SW 1271 (cell line): ENCODE results near the gene PPFIA3.
"Not testable (repeated sequence)": the region's sequence is repeated elsewhere in the genome, so short reads cannot be mapped to it uniquely, and the experiment has no call there.

Experiments
- DNase-seq, 2 experiments: peaks; one replicate each; lab custom pipeline; 2025; lab: John Stamatoyannopoulos, UW

The PPFIA3 gene

GRCh38 chr19:49150106-49150943 is 31.0 kb downstream of the PPFIA3 start:
- DNase-seq: peak in 1 of 2 experiments; percentile 79

DNA sequence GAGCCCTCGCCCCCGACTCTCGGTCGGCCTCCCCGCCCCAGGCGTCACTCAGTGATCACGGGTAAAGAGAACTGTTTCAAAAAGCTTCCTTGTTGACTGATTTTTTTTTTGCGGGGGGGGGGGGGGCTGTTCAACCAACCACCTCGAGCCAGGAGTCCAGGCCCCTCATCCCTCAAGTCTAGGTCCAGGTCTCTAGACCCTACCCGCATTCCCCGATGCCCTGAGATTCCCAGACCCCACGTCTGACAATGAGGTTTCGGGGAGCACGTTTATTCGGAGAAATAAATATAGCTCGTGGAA is 31.6 kb downstream of the PPFIA3 start:
- DNase-seq: no peak

GRCh38 chr19:49151267-49152118 is 32.1 kb downstream of the PPFIA3 start:
- no peak for DNase-seq

GRCh38 chr19:49152119-49152550 is 32.8 kb downstream of the PPFIA3 start:
- DNase-seq: no peak

DNA sequence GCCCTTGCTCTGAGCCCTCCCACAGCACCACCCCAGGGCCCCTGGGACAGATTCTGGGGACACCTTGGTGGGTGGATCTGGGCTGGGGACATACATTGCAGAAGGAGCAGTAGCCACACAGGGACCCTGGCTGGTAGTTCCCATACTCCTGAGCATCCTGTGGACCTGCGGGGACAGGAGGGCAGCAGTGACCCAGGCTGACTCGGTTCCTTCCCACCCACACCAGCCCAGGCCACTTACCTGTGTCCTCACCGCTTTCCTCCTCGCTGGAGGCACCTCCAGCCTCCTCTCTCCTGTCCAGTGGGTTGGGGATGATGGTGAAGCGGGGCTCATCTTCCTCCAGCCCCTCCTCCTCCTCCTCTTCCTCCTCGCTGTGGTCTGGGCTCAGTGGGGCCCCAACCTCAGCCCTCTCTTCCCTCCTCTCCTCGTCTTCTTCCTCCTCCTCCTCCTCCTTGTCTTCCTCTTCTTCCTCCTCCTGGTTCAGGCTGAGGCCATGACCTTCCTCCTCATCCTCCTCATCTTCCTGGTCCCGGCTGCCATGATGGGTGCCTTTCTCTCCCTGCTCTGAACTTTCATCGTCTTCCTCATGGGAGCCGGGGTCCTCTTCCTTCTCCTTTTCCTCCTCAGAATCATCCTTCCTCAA is 33.9 kb downstream of the PPFIA3 start:
- no peak for DNase-seq

- no peak for DNase-seq
These were observed 34.9 kb downstream of the PPFIA3 start for GRCh38 chr19:49154279-49154678.

DNA sequence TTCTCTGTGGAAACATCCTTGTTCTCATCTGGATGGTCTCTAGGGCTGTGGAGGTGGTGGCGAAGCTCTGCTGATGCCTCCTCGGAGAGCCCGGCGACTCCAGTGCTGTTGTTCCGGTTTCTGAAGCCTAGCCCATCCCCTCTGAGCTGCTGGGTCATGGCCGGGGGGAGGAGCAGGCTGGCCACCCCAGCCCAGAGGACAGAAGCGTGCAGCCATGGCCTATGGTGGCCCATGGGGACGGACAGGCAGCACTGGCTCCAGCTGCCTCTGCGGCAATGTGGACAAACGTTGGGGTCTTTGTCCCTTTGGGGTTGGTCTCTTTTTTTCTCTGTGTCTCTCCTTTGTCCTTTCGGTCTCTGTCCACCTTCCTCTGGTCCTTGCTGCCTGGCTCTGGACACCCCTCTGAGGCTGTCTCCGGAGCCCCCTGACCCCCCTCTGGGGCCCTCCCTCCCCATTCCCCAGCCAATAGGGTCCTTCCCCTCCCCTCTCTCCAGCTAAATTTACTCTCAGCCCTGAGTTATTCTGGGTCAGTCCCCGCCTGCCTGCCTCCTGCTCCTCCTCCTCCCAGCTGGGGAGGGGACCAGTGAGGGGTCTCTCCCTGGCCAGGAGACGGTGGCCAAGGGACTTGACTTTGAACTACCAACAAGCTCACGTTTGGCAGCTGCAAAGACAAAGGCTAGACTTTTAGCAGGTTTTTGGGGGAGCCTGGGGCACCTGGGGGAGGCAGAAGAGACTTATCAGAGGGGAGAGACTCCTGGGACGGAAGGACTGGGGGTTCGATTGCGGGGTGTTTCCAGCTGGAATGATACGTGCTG is 35.9 kb downstream of the PPFIA3 start, which contains the start of gene HRC:
TSS of gene HRC (minus strand) at position 392 of the 815 bp plus-strand sequence. CDS start at position 233, 159 bp downstream.
- no peak for DNase-seq

GRCh38 chr19:49155820-49156346 is 36.5 kb downstream of the PPFIA3 start:
- no peak for DNase-seq

- DNase-seq: peak; percentile 28 to 65
These were observed 38.3 kb downstream of the PPFIA3 start, which contains the start of gene TRPM4 for GRCh38 chr19:49157445-49158224. TRPM4 (plus strand) TSS chr19:49157792; CDS start chr19:49157867, 75 bp downstream.

DNA sequence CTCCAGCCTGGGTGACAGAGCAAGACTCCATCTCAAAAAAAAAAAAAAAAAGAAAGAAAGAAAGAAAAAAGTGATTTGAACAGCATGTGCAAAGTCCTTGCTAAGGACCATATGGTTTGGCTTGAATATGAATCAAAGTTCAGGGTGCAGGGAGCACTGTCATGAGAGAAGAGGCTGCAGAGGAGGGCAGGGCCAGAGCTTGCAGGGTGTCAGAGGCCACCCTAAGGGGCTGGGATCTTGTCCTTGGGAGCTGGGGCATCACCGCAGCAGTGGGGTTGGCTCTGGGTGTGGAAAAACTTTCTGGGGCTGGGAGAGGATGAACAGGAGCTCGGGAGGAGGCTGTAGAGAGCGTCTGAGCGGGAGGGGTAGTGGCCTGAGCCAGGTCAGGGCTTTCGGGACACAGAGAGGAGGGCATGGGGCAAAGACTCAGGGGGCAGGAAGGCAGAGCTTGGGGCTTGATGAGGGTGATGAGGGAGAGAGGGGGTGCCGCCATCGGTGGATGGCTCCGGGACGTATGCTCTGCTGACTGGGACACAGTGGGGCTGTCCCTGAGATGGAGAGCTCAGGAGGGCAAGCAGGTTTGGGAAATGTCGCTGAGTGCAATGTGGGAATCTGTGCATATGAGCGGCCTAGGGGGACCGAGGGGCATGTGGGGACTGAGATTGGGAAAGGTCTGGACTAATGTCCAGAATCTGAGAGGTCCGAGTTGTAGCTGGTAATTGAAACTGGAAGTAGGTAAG is 41.3 kb downstream of the PPFIA3 start:
- DNase-seq: no peak

GRCh38 chr19:49161987-49162386 is 42.6 kb downstream of the PPFIA3 start:
- DNase-seq: no peak

DNA sequence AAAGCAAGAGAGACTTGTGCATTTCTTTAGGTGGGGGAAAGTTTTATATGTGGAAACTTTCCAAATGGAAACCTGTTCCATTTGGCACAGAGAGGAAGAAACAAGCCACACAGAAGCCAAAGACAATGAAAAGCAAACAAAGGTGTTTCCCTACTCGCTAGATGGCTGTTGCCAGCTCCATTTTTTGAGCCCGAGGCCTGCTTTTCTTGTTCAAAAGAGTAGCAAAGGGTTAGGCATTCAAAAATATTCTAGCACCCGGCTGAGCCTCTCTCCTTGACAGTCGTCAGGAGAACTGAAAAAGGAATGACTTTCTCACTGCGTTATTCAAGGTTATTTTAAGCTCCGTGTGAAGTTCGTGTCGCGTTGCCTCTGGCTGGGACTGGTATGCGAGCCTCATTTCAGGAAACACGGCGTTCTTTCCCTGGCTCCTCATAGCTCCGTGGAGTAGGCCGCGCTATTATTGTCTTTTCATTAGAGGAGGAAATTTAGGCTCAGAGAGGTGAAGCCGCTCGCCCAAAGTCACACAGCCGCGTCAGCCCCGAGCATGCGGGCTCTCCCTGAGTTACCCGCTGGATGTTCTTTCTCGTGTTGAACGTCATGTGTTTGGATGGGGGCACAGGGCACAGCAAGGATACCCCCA is 45.9 kb downstream of the PPFIA3 start:
- no peak for DNase-seq

- DNase-seq: no peak
These were observed 46.5 kb downstream of the PPFIA3 start for GRCh38 chr19:49165865-49166301.

- DNase-seq: no peak
These were observed 48.6 kb downstream of the PPFIA3 start for GRCh38 chr19:49167857-49168409.

- DNase-seq: no peak
These were observed 49.1 kb downstream of the PPFIA3 start for GRCh38 chr19:49168421-49168820.

DNA sequence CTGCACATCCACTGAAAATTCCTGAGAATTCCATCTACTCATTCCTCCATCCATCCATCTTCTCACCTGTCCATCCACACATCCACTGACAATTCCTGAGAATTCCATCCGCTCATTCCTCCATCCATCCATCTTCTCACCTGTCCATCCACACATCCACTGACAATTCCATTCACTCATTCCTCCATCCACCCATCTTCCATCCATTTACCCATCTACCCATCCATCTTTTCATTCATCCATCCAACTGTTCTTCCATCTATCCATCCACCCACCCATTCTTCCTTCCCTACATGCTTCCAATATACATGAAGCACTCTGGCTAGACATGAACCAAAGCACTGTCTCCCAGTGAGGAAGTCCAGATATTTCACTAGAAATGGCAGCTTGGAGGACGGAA is 53.9 kb downstream of the PPFIA3 start:
- no peak for DNase-seq

GRCh38 chr19:49180659-49181058 is 61.3 kb downstream of the PPFIA3 start:
- no peak for DNase-seq

- not testable (repeated sequence) for DNase-seq
These were observed 62.9 kb downstream of the PPFIA3 start for GRCh38 chr19:49182010-49182847.
